Effector memory CD8-positive, alpha-beta T cell (primary cell): ENCODE data around the gene NEURL1B.

Source experiments
- ATAC-seq: fragments of 150-1000 bp; cut with Tn5 transposase; replicated peaks from 2 replicates; pipeline ENCODE4 v1.10.0; 2021; ENCODE audit warnings: mild to moderate bottlenecking, moderate library complexity
- DNase-seq, 3 experiments: peaks; one replicate each; pipeline ENCODE4 v3.0.0; 2021
- H3K27ac Mint-ChIP-seq, 2 donors: one replicate each; pipeline ENCODE4 v1.8.0; 2022; ENCODE audit warnings: mild to moderate bottlenecking in 2 of 2, mixed read lengths in 2 of 2, moderate library complexity in 2 of 2
- H3K27me3 Mint-ChIP-seq, 2 donors: one replicate each; pipeline ENCODE4 v1.8.0; 2022; ENCODE audit warnings: mixed read lengths in 2 of 2
- H3K36me3 Mint-ChIP-seq: one replicate; pipeline ENCODE4 v1.8.0; 2022; ENCODE audit warnings: mild to moderate bottlenecking, moderate library complexity, mixed read lengths; ENCODE audit not compliant: insufficient read depth
- H3K4me1 Mint-ChIP-seq, 2 donors: one replicate each; pipeline ENCODE4 v1.8.0; 2022; ENCODE audit warnings: low read depth in 2 of 2, mixed read lengths in 2 of 2
- H3K4me3 Mint-ChIP-seq, 2 donors: one replicate each; pipeline ENCODE4 v1.8.0; 2022; ENCODE audit warnings: mild to moderate bottlenecking in 2 of 2, mixed read lengths in 2 of 2, moderate library complexity in 2 of 2
- H3K9me3 Mint-ChIP-seq, 2 donors: one replicate each; pipeline ENCODE4 v1.8.0; 2022; ENCODE audit warnings: mixed read lengths in 2 of 2

Gene NEURL1B

GRCh38 chr5:172660974-172661373 is 19.9 kb downstream of the NEURL1B start:
- no peaks in the 10 kb centered on the region for H3K36me3 Mint-ChIP-seq
- no peak for ATAC-seq
- peaks cover 0 to 2% of the 10 kb centered on the region in 2 donors for H3K4me1 Mint-ChIP-seq
- no peak overlapping the region for H3K4me3 Mint-ChIP-seq
- H3K27me3 Mint-ChIP-seq, result peaks cover 2 to 10% of the 10 kb centered on the region in 2 donors
- H3K27ac Mint-ChIP-seq, result no peak overlapping the region
- H3K9me3 Mint-ChIP-seq, result peaks cover 1 to 3% of the 10 kb centered on the region in 2 donors
- DNase-seq, result no peak

- H3K27ac Mint-ChIP-seq, result no peak overlapping the region
- ATAC-seq (no peak), DNase-seq (no peak)
- peaks cover 0 to 2% of the 10 kb centered on the region in 2 donors for H3K4me1 Mint-ChIP-seq
- H3K36me3 Mint-ChIP-seq, result no peaks in the 10 kb centered on the region
- H3K27me3 Mint-ChIP-seq, result peaks cover 0 to 10% of the 10 kb centered on the region in 2 donors
- no peaks in the 10 kb centered on the region for H3K9me3 Mint-ChIP-seq
- H3K4me3 Mint-ChIP-seq, result no peak overlapping the region
Measured at GRCh38 chr5:172661526-172661925, 20.5 kb downstream of the NEURL1B start.

GRCh38 chr5:172662596-172662995 is 21.5 kb downstream of the NEURL1B start:
- Mint-ChIP-seq H3K4me3 (no peak overlapping the region), H3K4me1 (peaks cover 0 to 2% of the 10 kb centered on the region in 2 donors), H3K27ac (no peak overlapping the region), H3K36me3 (no peaks in the 10 kb centered on the region), H3K9me3 (no peaks in the 10 kb centered on the region), H3K27me3 (peaks cover 0 to 10% of the 10 kb centered on the region in 2 donors)
- no peak for ATAC-seq
- no peak for DNase-seq

GRCh38 chr5:172664018-172664417 is 23.0 kb downstream of the NEURL1B start:
- Mint-ChIP-seq H3K27ac (no peak overlapping the region), H3K27me3 (peaks cover 0 to 10% of the 10 kb centered on the region in 2 donors), H3K4me3 (no peak overlapping the region), H3K9me3 (no peaks in the 10 kb centered on the region), H3K36me3 (no peaks in the 10 kb centered on the region), H3K4me1 (peaks cover 0 to 2% of the 10 kb centered on the region in 2 donors)
- no peak for ATAC-seq
- DNase-seq, result no peak

- Mint-ChIP-seq H3K27ac (peak overlapping the region in 1 of 2 donors; percentile 38), H3K36me3 (no peaks in the 10 kb centered on the region), H3K9me3 (no peaks in the 10 kb centered on the region), H3K4me1 (no peaks in the 10 kb centered on the region), H3K27me3 (peaks cover 0 to 10% of the 10 kb centered on the region in 2 donors), H3K4me3 (no peak overlapping the region)
- ATAC-seq (no peak), DNase-seq (no peak)
Measured at GRCh38 chr5:172664681-172665541, 23.8 kb downstream of the NEURL1B start.

GRCh38 chr5:172666251-172666650 is 25.2 kb downstream of the NEURL1B start:
- H3K4me1 Mint-ChIP-seq, result no peaks in the 10 kb centered on the region
- no peaks in the 10 kb centered on the region for H3K36me3 Mint-ChIP-seq
- H3K4me3 Mint-ChIP-seq, result no peak overlapping the region
- H3K9me3 Mint-ChIP-seq, result no peaks in the 10 kb centered on the region
- no peak for DNase-seq
- ATAC-seq, result no peak
- no peak overlapping the region for H3K27ac Mint-ChIP-seq
- H3K27me3 Mint-ChIP-seq, result peaks cover 0 to 10% of the 10 kb centered on the region in 2 donors

- no peak for DNase-seq
- no peaks in the 10 kb centered on the region for H3K36me3 Mint-ChIP-seq
- no peaks in the 10 kb centered on the region for H3K9me3 Mint-ChIP-seq
- ATAC-seq, result no peak
- no peak overlapping the region for H3K4me3 Mint-ChIP-seq
- peaks cover 0 to 10% of the 10 kb centered on the region in 2 donors for H3K27me3 Mint-ChIP-seq
- H3K27ac Mint-ChIP-seq, result peak overlapping the region in 1 of 2 donors; percentile 24
- no peaks in the 10 kb centered on the region for H3K4me1 Mint-ChIP-seq
Measured at GRCh38 chr5:172667786-172668593, 26.9 kb downstream of the NEURL1B start.

- Mint-ChIP-seq H3K9me3 (no peaks in the 10 kb centered on the region), H3K36me3 (no peaks in the 10 kb centered on the region), H3K27ac (peak overlapping the region in 1 of 2 donors; percentile 24), H3K27me3 (peaks cover 0 to 10% of the 10 kb centered on the region in 2 donors), H3K4me1 (no peaks in the 10 kb centered on the region), H3K4me3 (no peak overlapping the region)
- ATAC-seq (no peak), DNase-seq (no peak)
Measured at GRCh38 chr5:172668594-172669071, 27.6 kb downstream of the NEURL1B start.

GRCh38 chr5:172669386-172670004 is 28.4 kb downstream of the NEURL1B start:
- no peak for ATAC-seq
- Mint-ChIP-seq H3K4me1 (no peaks in the 10 kb centered on the region), H3K4me3 (no peak overlapping the region), H3K9me3 (no peaks in the 10 kb centered on the region), H3K27me3 (peaks cover 0 to 10% of the 10 kb centered on the region in 2 donors), H3K27ac (no peak overlapping the region), H3K36me3 (no peaks in the 10 kb centered on the region)
- DNase-seq, result no peak

- no peak overlapping the region for H3K4me3 Mint-ChIP-seq
- no peaks in the 10 kb centered on the region for H3K4me1 Mint-ChIP-seq
- H3K27ac Mint-ChIP-seq, result no peak overlapping the region
- ATAC-seq (no peak), DNase-seq (no peak)
- peaks cover 0 to 10% of the 10 kb centered on the region in 2 donors for H3K27me3 Mint-ChIP-seq
- no peaks in the 10 kb centered on the region for H3K36me3 Mint-ChIP-seq
- no peaks in the 10 kb centered on the region for H3K9me3 Mint-ChIP-seq
Measured at GRCh38 chr5:172670005-172670402, 28.9 kb downstream of the NEURL1B start.

- DNase-seq (no peak), ATAC-seq (no peak)
Measured at GRCh38 chr5:172670444-172670843, 29.4 kb downstream of the NEURL1B start.

GRCh38 chr5:172671091-172671490 is 30.0 kb downstream of the NEURL1B start:
- DNase-seq, result no peak
- no peaks in the 10 kb centered on the region for H3K4me1 Mint-ChIP-seq
- no peak overlapping the region for H3K4me3 Mint-ChIP-seq
- H3K27ac Mint-ChIP-seq, result no peak overlapping the region
- no peaks in the 10 kb centered on the region for H3K27me3 Mint-ChIP-seq
- no peaks in the 10 kb centered on the region for H3K9me3 Mint-ChIP-seq
- H3K36me3 Mint-ChIP-seq, result no peaks in the 10 kb centered on the region
- no peak for ATAC-seq

More at GRCh38 chr5:172670444-172670843, 29.4 kb downstream of the NEURL1B start:
- Mint-ChIP-seq H3K36me3 (no peaks in the 10 kb centered on the region), H3K27me3 (peaks cover 0 to 5% of the 10 kb centered on the region in 2 donors), H3K27ac (no peak overlapping the region), H3K4me3 (no peak overlapping the region), H3K9me3 (no peaks in the 10 kb centered on the region), H3K4me1 (no peaks in the 10 kb centered on the region)

GRCh38 chr5:172672681-172673080 is 31.6 kb downstream of the NEURL1B start:
- H3K4me1 Mint-ChIP-seq, result no peaks in the 10 kb centered on the region
- DNase-seq (no peak), ATAC-seq (no peak)
- no peaks in the 10 kb centered on the region for H3K36me3 Mint-ChIP-seq
- no peaks in the 10 kb centered on the region for H3K9me3 Mint-ChIP-seq
- H3K27ac Mint-ChIP-seq, result no peak overlapping the region
- H3K27me3 Mint-ChIP-seq, result no peaks in the 10 kb centered on the region
- H3K4me3 Mint-ChIP-seq, result no peak overlapping the region
